Activated naive CD8-positive, alpha-beta T cell treated with anti-CD3 and anti-CD28 coated beads, Interleukin-2, amount 50 U/mL, for 24 hours (primary cell): ENCODE measurements around the gene KRTAP5-1.
"Not testable (repeated sequence)": the region's sequence is repeated elsewhere in the genome, so short reads cannot be mapped to it uniquely, and the experiment has no call there.

Experiments
- ATAC-seq: fragments of 150-1000 bp; cut with Tn5 transposase; one replicate; pipeline ENCODE4 v1.10.0; 2021
- DNase-seq: peaks from one replicate; pipeline ENCODE4 v3.0.0; 2021
- H3K27ac Mint-ChIP-seq: one replicate; pipeline ENCODE4 v1.8.0; 2021; ENCODE audit warnings: mild to moderate bottlenecking, mixed read lengths
- H3K27me3 Mint-ChIP-seq: one replicate; pipeline ENCODE4 v1.8.0; 2021; ENCODE audit warnings: mixed read lengths
- H3K36me3 Mint-ChIP-seq: one replicate; pipeline ENCODE4 v1.8.0; 2021; ENCODE audit warnings: low read depth, mixed read lengths
- H3K4me1 Mint-ChIP-seq: one replicate; pipeline ENCODE4 v1.8.0; 2021; ENCODE audit warnings: mixed read lengths
- H3K4me3 Mint-ChIP-seq: one replicate; pipeline ENCODE4 v1.8.0; 2021; ENCODE audit warnings: mild to moderate bottlenecking, moderate library complexity, mixed read lengths
- H3K9me3 Mint-ChIP-seq: one replicate; pipeline ENCODE4 v1.8.0; 2021; ENCODE audit warnings: mixed read lengths

KRTAP5-1 gene

DNA sequence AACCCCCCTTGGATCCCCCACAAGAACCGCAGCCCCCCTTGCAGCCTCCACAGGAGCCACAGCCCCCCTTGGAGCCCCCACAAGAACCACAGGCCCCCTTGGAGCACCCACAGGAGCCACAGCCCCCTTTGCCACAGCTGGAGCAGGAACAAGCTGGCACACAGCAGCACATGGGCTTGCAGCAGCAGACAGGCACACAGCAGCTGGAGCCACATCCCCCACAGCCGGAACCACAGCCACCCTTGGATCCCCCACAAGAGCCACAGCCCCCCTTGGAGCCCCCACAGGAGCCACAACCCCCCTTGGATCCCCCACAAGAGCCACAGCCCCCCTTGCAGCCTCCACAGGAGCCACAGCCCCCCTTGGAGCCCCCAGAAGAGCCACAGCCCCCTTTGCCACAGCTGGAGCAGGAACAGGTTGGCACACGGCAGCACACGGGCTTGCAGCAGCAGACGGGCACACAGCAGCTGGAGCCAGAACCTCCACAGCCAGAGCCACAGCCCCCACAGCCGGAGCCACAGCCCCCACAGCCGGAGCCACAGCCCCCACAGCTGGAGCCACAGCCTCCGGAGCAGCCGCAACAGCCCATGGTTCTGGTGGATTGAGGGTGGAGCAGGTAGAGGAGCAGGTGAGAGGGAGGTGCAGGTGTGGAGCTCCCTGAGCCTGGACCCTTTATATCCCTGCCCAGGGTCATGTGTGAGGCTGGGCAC, at the start of gene KRTAP5-1:
Gene KRTAP5-1, minus strand, starts transcription at position 623 of the 710 bp plus-strand sequence. Its CDS starts 34 bp downstream, at position 589.
- H3K36me3 Mint-ChIP-seq, ATAC-seq, H3K4me3 Mint-ChIP-seq, H3K27ac Mint-ChIP-seq, DNase-seq, H3K9me3 Mint-ChIP-seq: not testable (repeated sequence)
- peaks cover 21% of the 10 kb centered on the region for H3K27me3 Mint-ChIP-seq
- H3K4me1 Mint-ChIP-seq: peaks cover 17% of the 10 kb centered on the region

DNA sequence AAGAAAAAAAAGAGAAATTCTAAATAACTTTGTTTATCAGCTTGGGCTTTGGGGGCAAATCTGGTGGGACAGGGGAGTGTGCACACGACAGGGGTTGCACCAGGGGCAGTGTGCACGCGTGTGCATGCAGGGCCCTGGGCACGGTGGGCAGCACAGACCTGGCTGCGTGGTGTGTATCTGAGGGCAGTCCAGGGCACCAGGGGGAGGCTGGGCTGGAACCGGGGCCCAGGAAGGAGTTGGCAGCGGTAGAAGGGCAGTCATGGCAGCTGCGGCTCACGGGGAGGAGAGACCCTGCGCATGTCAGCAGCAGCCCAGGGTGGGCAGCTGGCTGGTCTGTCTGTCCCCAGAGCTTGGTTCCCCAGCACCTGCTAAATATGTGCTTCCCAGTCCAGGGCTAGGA, 48.8 kb upstream of the KRTAP5-1 start:
- H3K9me3 Mint-ChIP-seq: no peaks in the 10 kb centered on the region
- no peak for DNase-seq
- peaks cover 29% of the 10 kb centered on the region for H3K27me3 Mint-ChIP-seq
- H3K4me3 Mint-ChIP-seq: no peak overlapping the region
- H3K27ac Mint-ChIP-seq: no peak overlapping the region
- H3K4me1 Mint-ChIP-seq: peaks cover 2% of the 10 kb centered on the region
- no peak for ATAC-seq
- no peaks in the 10 kb centered on the region for H3K36me3 Mint-ChIP-seq

- no peak overlapping the region for H3K4me3 Mint-ChIP-seq
- DNase-seq (no peak), ATAC-seq (no peak)
- peaks cover 31% of the 10 kb centered on the region for H3K27me3 Mint-ChIP-seq
- no peaks in the 10 kb centered on the region for H3K36me3 Mint-ChIP-seq
- no peak overlapping the region for H3K27ac Mint-ChIP-seq
- no peaks in the 10 kb centered on the region for H3K9me3 Mint-ChIP-seq
- H3K4me1 Mint-ChIP-seq: peaks cover 2% of the 10 kb centered on the region
Measured at GRCh38 chr11:1632053-1632714, 47.1 kb upstream of the KRTAP5-1 start.

DNA sequence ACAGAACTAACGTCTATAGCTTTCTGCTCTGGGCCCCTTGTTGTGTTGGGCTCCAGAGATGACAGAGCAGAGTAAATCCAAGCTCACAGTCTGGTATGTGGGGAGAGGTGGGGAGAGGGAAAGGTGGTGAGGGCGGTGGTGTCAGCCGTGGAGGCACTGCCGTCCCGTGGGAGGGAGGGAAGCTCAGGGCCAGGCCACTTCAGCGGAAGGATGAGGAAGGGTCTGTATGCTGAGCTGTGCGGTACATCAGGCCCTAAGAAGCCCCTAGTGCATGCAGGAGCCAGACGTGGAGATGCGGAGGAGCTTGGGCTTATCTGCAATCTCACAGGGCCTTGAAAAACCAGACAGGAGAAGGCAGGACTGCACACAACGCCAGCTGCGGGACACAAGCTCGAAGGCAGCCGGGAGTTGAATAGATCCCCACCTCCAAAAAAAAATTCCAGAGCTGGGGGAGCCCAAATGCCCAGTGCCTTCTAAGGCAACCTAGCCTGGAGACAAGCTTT, 46.0 kb upstream of the KRTAP5-1 start:
- Mint-ChIP-seq H3K4me1 (peaks cover 2% of the 10 kb centered on the region), H3K36me3 (no peaks in the 10 kb centered on the region), H3K27me3 (peaks cover 36% of the 10 kb centered on the region), H3K9me3 (no peaks in the 10 kb centered on the region), H3K4me3 (no peak overlapping the region), H3K27ac (no peak overlapping the region)
- ATAC-seq: no peak
- DNase-seq: no peak

GRCh38 chr11:1630271-1630670, 45.2 kb upstream of the KRTAP5-1 start:
- DNase-seq: no peak
- Mint-ChIP-seq H3K4me3 (no peak overlapping the region), H3K9me3 (no peaks in the 10 kb centered on the region), H3K27ac (no peak overlapping the region), H3K4me1 (peaks cover 2% of the 10 kb centered on the region), H3K27me3 (peaks cover 36% of the 10 kb centered on the region), H3K36me3 (no peaks in the 10 kb centered on the region)
- no peak for ATAC-seq

GRCh38 chr11:1629326-1630185, 44.5 kb upstream of the KRTAP5-1 start, which contains the start of gene KRTAP5-5:
TSS of gene KRTAP5-5 (plus strand) at chr11:1629775. CDS start at chr11:1629841, 66 bp downstream.
- ATAC-seq: no peak
- no peak for DNase-seq
- no peak within 1 kb of the TSS for H3K4me3 Mint-ChIP-seq
- H3K9me3 Mint-ChIP-seq: no peaks in the 10 kb centered on the region
- H3K27me3 Mint-ChIP-seq: peaks cover 36% of the 10 kb centered on the region
- H3K4me1 Mint-ChIP-seq: peaks cover 2% of the 10 kb centered on the region
- H3K36me3 Mint-ChIP-seq: no peaks in the 10 kb centered on the region
- no peak within 1 kb of the TSS for H3K27ac Mint-ChIP-seq

- ATAC-seq: peak; percentile 77
- H3K27ac Mint-ChIP-seq: no peak overlapping the region
- peaks cover 36% of the 10 kb centered on the region for H3K27me3 Mint-ChIP-seq
- no peaks in the 10 kb centered on the region for H3K36me3 Mint-ChIP-seq
- H3K4me3 Mint-ChIP-seq: no peak overlapping the region
- H3K4me1 Mint-ChIP-seq: peaks cover 2% of the 10 kb centered on the region
- DNase-seq: peak; percentile 75
- no peaks in the 10 kb centered on the region for H3K9me3 Mint-ChIP-seq
Measured at GRCh38 chr11:1628506-1629325, 43.6 kb upstream of the KRTAP5-1 start.

GRCh38 chr11:1625541-1625940, 40.5 kb upstream of the KRTAP5-1 start:
- Mint-ChIP-seq H3K27ac (no peak overlapping the region), H3K36me3 (no peaks in the 10 kb centered on the region), H3K4me3 (no peak overlapping the region), H3K4me1 (peaks cover 2% of the 10 kb centered on the region), H3K9me3 (no peaks in the 10 kb centered on the region), H3K27me3 (peaks cover 22% of the 10 kb centered on the region)
- DNase-seq (no peak), ATAC-seq (no peak)

- Mint-ChIP-seq H3K27me3 (peaks cover 18% of the 10 kb centered on the region), H3K4me3 (no peak overlapping the region)
Measured at GRCh38 chr11:1624621-1625020, 39.5 kb upstream of the KRTAP5-1 start.

GRCh38 chr11:1623716-1624115, 38.6 kb upstream of the KRTAP5-1 start:
- Mint-ChIP-seq H3K4me1 (peaks cover 4% of the 10 kb centered on the region), H3K36me3 (no peaks in the 10 kb centered on the region), H3K9me3 (no peaks in the 10 kb centered on the region), H3K4me3 (no peak overlapping the region), H3K27ac (no peak overlapping the region), H3K27me3 (peaks cover 12% of the 10 kb centered on the region)
- DNase-seq (no peak), ATAC-seq (no peak)

More at GRCh38 chr11:1624621-1625020, 39.5 kb upstream of the KRTAP5-1 start:
- ATAC-seq (no peak), DNase-seq (no peak)
- Mint-ChIP-seq H3K27ac (no peak overlapping the region), H3K9me3 (no peaks in the 10 kb centered on the region), H3K4me1 (peaks cover 3% of the 10 kb centered on the region), H3K36me3 (no peaks in the 10 kb centered on the region)

DNA sequence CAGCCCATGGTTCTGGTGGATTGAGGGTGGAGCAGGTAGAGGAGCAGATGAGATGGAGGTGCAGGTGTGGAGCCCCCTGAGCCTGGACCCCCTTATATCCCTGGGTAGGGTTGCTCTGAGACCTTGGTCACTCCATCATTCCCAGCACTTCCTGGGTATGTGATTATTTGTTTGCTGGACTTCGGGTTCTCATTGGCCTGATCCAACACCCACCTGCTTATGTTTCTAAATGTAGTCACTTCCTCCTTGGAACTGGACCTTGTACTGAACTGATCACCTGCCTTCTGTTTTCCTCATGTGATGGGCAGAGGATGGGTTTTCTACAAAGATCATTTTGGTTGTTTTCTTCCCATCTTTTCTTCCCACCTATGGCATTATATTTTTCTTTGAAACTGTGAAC, 37.0 kb upstream of the KRTAP5-1 start, which contains the start of gene KRTAP5-4:
Gene KRTAP5-4, minus strand, starts transcription at position 53 of the 400 bp plus-strand sequence. Its CDS starts 45 bp downstream, at position 8.
- H3K4me3 Mint-ChIP-seq: no peak within 1 kb of the TSS
- ATAC-seq: no peak
- H3K27me3 Mint-ChIP-seq: peaks cover 9% of the 10 kb centered on the region
- no peak within 1 kb of the TSS for H3K27ac Mint-ChIP-seq
- H3K36me3 Mint-ChIP-seq: no peaks in the 10 kb centered on the region
- peaks cover 4% of the 10 kb centered on the region for H3K4me1 Mint-ChIP-seq
- no peak for DNase-seq
- no peaks in the 10 kb centered on the region for H3K9me3 Mint-ChIP-seq

DNA sequence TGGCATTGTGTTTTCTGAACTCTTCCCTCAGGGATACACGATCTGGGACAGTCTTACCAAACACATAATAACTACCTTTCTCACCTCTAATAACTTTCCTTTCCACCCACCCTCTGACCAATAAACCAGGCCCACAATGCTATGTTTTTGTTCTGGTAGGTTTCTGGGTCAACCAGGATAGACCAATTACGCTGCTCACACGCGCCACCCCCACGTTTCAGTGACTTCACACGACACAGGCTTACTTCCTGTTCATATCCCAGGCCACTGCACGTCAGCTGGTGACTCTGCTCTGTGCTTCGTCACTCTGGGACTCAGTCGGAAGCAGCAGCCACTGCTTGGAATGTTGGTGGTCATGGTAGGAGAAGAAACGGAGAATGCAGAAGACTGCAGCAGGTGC, 34.4 kb upstream of the KRTAP5-1 start:
- Mint-ChIP-seq H3K27ac (no peak overlapping the region), H3K36me3 (no peaks in the 10 kb centered on the region), H3K27me3 (peaks cover 19% of the 10 kb centered on the region), H3K4me1 (peaks cover 4% of the 10 kb centered on the region), H3K9me3 (no peaks in the 10 kb centered on the region), H3K4me3 (no peak overlapping the region)
- ATAC-seq (peak; percentile 61), DNase-seq (no peak)

DNA sequence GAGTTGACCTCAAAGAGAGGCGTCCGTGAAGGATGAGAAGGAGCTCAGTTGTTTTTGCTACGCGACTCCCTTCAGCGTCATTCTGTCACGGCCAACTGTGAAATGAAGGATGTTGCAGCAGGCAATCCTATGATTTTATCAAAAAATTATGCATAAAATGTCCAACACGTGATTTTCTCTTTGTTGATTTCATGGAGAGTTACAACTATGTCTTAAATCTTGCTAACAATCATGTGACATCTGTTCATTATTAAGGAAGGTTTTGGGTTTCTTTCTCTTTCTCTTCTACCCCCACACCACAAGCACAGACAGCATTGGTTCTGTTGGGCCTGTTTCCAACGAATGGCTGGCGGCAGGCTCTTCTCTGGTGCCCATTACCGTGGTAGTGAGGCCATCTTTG, 33.1 kb upstream of the KRTAP5-1 start:
- Mint-ChIP-seq H3K27ac (no peak overlapping the region), H3K4me3 (no peak overlapping the region), H3K9me3 (no peaks in the 10 kb centered on the region), H3K4me1 (peaks cover 4% of the 10 kb centered on the region), H3K27me3 (peaks cover 17% of the 10 kb centered on the region), H3K36me3 (no peaks in the 10 kb centered on the region)
- ATAC-seq (no peak), DNase-seq (no peak)

DNA sequence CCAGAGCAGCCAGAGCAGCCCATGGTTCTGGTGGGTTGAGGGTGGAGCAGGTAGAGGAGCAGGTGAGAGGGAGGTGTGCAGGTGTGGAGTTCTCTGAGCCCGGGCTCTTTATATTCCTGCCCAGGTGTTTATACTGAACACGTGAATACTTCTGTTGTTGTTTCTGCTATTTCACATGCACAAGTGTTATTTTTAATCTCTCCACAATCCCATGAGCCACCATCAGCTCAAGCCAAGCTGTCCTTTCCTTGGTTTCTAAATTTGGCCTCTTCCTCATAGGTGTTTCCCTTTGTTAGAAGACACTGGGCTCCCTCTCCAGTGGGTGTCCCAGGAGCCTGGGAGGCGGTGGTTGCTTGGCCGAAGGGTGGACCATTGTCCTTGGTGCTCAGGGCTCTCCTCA, 23.3 kb upstream of the KRTAP5-1 start, which contains the start of gene KRTAP5-3:
Gene KRTAP5-3, minus strand, starts transcription at position 101 of the 400 bp plus-strand sequence. Its CDS starts 78 bp downstream, at position 23.
- no peak within 1 kb of the TSS for H3K27ac Mint-ChIP-seq
- DNase-seq (no peak), ATAC-seq (no peak)
- peaks cover 2% of the 10 kb centered on the region for H3K4me1 Mint-ChIP-seq
- H3K4me3 Mint-ChIP-seq: no peak within 1 kb of the TSS
- H3K9me3 Mint-ChIP-seq: no peaks in the 10 kb centered on the region
- H3K36me3 Mint-ChIP-seq: no peaks in the 10 kb centered on the region
- peaks cover 26% of the 10 kb centered on the region for H3K27me3 Mint-ChIP-seq
